H1 (cell line): Measurements from ENCODE around the gene NRTN. TPM values are rescaled to one million over a fixed set of nuclear protein-coding genes. Genes with fewer than 3 reads are reported as not detected.

Experiments used
- CTCF ChIA-PET: fragments of 300-600 bp; sonication (Branson Sonifier 250); formaldehyde crosslinking; loops from one replicate; lab custom pipeline; 2021; ENCODE audit not compliant: partially characterized antibody; lab: Charles Lee
- POLR2A ChIA-PET: fragments of 300-600 bp; sonication (Branson Sonifier 250); formaldehyde crosslinking; loops from one replicate; lab custom pipeline; 2021; ENCODE audit warnings: inconsistent platforms; ENCODE audit not compliant: partially characterized antibody; lab: Charles Lee
- DNase-seq, 2 experiments: peaks; one replicate each; pipeline versions ENCODE4 v3.0.0 to v3.0.0-alpha.2; 2010 to 2022; ENCODE audit warnings: low spot score in 2 of 2, low read depth in 1 of 2, mixed read lengths in 1 of 2
- FAIRE-seq: peaks from 2 replicates; lab custom pipeline; 2011; peaks lifted over from hg19 to GRCh38; lab: Jason Lieb, UNC
- H2AFZ ChIP-seq: 2 replicates; pipeline ENCODE4 v1.8.1; 2012; ENCODE audit warnings: low read length, inconsistent platforms
- H2AK5ac ChIP-seq: 2 replicates; pipeline ENCODE4 v1.6.1; 2013; ENCODE audit warnings: low read depth, low read length
- H2BK120ac ChIP-seq: replicated peaks from 2 replicates; pipeline ENCODE3; 2013; ENCODE audit warnings: low read depth, low read length, inconsistent platforms
- H2BK12ac ChIP-seq: 2 replicates; pipeline ENCODE4 v1.6.1; 2013; ENCODE audit warnings: low read depth, low read length
- H2BK15ac ChIP-seq: 2 replicates; pipeline ENCODE4 v1.6.1; 2013; ENCODE audit warnings: low read length
- H2BK20ac ChIP-seq: 2 replicates; pipeline ENCODE4 v1.6.1; 2013; ENCODE audit warnings: low read length
- H2BK5ac ChIP-seq: 2 replicates; pipeline ENCODE4 v1.6.1; 2013; ENCODE audit warnings: low read depth, low read length
- H3K14ac ChIP-seq: 2 replicates; pipeline ENCODE4 v1.6.1; 2013; ENCODE audit warnings: inconsistent platforms; ENCODE audit not compliant: insufficient read length
- H3K18ac ChIP-seq: 2 replicates; pipeline ENCODE4 v1.6.1; 2013; ENCODE audit warnings: low read length; ENCODE audit errors: extremely low read depth
- H3K23ac ChIP-seq: 2 replicates; pipeline ENCODE4 v1.6.1; 2013; ENCODE audit warnings: inconsistent platforms; ENCODE audit not compliant: insufficient read length
- H3K23me2 ChIP-seq: 2 replicates; pipeline ENCODE4 v1.6.1; 2013; ENCODE audit warnings: low read depth, low read length
- H3K27ac ChIP-seq: 2 replicates; pipeline ENCODE4 v1.6.1; 2011; ENCODE audit warnings: low read depth, low read length, inconsistent platforms
- H3K27me3 ChIP-seq, 4 experiments: replicated peaks in 1 of 4; 1 replicate in 1 of 4; 2 replicates in 3 of 4; pipeline versions ENCODE4 v1.6.1 to v1.8.1; 2011 to 2013; ENCODE audit warnings: low read length in 3 of 4, mild to moderate bottlenecking in 3 of 4, inconsistent platforms in 2 of 4, mixed read lengths in 2 of 4, moderate library complexity in 1 of 4; ENCODE audit not compliant: control insufficient read depth in 3 of 4, insufficient read depth in 3 of 4; ENCODE audit errors: extremely low read depth in 1 of 4
- H3K36me3 ChIP-seq, 4 experiments: 2 replicates each; pipeline versions ENCODE4 v1.6.1 to v1.8.1; 2011 to 2013; ENCODE audit warnings: mild to moderate bottlenecking in 4 of 4, low read length in 3 of 4, moderate library complexity in 2 of 4, control low read depth in 1 of 4, inconsistent platforms in 1 of 4; ENCODE audit not compliant: insufficient read depth in 4 of 4, control insufficient read depth in 2 of 4
- H3K4ac ChIP-seq: replicated peaks from 2 replicates; pipeline ENCODE3; 2013; ENCODE audit warnings: low read length, low read depth, mixed read lengths, inconsistent platforms; ENCODE audit not compliant: insufficient read length
- H3K4me1 ChIP-seq, 4 experiments: replicated peaks in 1 of 4; 1 replicate in 1 of 4; 2 replicates in 3 of 4; pipeline versions ENCODE4 v1.6.1 to v1.8.1; 2011 to 2013; ENCODE audit warnings: low read length in 3 of 4, inconsistent platforms in 2 of 4, mixed read lengths in 1 of 4; ENCODE audit not compliant: insufficient read depth in 4 of 4, control insufficient read depth in 3 of 4
- H3K4me2 ChIP-seq, 2 experiments: 2 replicates each; pipeline versions ENCODE4 v1.6.1 to v1.8.1; 2011 to 2013; ENCODE audit warnings: low read depth in 2 of 2, low read length in 2 of 2, control low read depth in 1 of 2, inconsistent platforms in 1 of 2, mild to moderate bottlenecking in 1 of 2; ENCODE audit not compliant: insufficient read depth in 1 of 2
- H3K4me3 ChIP-seq, 4 experiments: fragments of 200-600, 300-600 bp in 1 of 4; sonication (generic), shearing (Covaris generic), sonication (Bioruptor Twin) in 1 of 4; 2 replicates each; pipeline versions ENCODE4 v1.5.1 to v1.8.1; 2011 to 2016; ENCODE audit warnings: low read length in 4 of 4, low read depth in 3 of 4, control low read depth in 2 of 4, inconsistent platforms in 2 of 4, mild to moderate bottlenecking in 2 of 4, mixed read lengths in 1 of 4, moderate library complexity in 1 of 4; ENCODE audit not compliant: insufficient read depth in 2 of 4; ENCODE audit errors: extremely low read depth in 1 of 4
- H3K56ac ChIP-seq: replicated peaks from 2 replicates; pipeline ENCODE3; 2013; ENCODE audit warnings: low read depth, mild to moderate bottlenecking, mixed read lengths, low read length, inconsistent platforms; ENCODE audit not compliant: insufficient read length
- H3K79me1 ChIP-seq: 2 replicates; pipeline ENCODE4 v1.6.1; 2013; ENCODE audit warnings: low read depth, low read length, control low read depth
- H3K79me2 ChIP-seq, 2 experiments: 2 replicates each; pipeline versions ENCODE4 v1.6.1 to v1.8.1; 2012 to 2013; ENCODE audit warnings: low read length in 2 of 2, mild to moderate bottlenecking in 2 of 2, inconsistent platforms in 1 of 2; ENCODE audit not compliant: insufficient read depth in 2 of 2, control insufficient read depth in 1 of 2
- H3K9ac ChIP-seq, 4 experiments: replicated peaks in 1 of 4; 1 replicate in 1 of 4; 2 replicates in 3 of 4; pipeline versions ENCODE4 v1.6.1 to v1.8.1; 2011 to 2013; ENCODE audit warnings: low read depth in 3 of 4, low read length in 3 of 4, control low read depth in 2 of 4, mild to moderate bottlenecking in 2 of 4, moderate library complexity in 2 of 4, inconsistent platforms in 1 of 4; ENCODE audit errors: extremely low read depth in 1 of 4
- H3K9me3 ChIP-seq, 2 experiments: 2 replicates each; pipeline versions ENCODE4 v1.6.1 to v1.8.1; 2012 to 2013; ENCODE audit warnings: mild to moderate bottlenecking in 2 of 2, moderate library complexity in 2 of 2, control low read depth in 1 of 2, inconsistent platforms in 1 of 2, low read depth in 1 of 2, low read length in 1 of 2, mixed read lengths in 1 of 2; ENCODE audit not compliant: insufficient read depth in 2 of 2
- H4K20me1 ChIP-seq, 2 experiments: replicated peaks in 1 of 2; 2 replicates each; pipeline versions ENCODE3 to v1.8.1; 2011 to 2013; ENCODE audit warnings: inconsistent platforms in 2 of 2, low read length in 2 of 2, mild to moderate bottlenecking in 1 of 2; ENCODE audit not compliant: insufficient read depth in 2 of 2, control insufficient read depth in 1 of 2
- H4K5ac ChIP-seq: 2 replicates; pipeline ENCODE4 v1.6.1; 2013; ENCODE audit warnings: low read length, low read depth, mixed read lengths, inconsistent platforms; ENCODE audit not compliant: insufficient read length
- H4K8ac ChIP-seq: 2 replicates; pipeline ENCODE4 v1.8.0; 2013; ENCODE audit warnings: mild to moderate bottlenecking, moderate library complexity, low read length, inconsistent platforms; ENCODE audit not compliant: insufficient read depth; ENCODE audit errors: extremely low read depth
- H4K91ac ChIP-seq: replicated peaks from 2 replicates; pipeline ENCODE3; 2013; ENCODE audit warnings: low read length, mixed read lengths, inconsistent platforms; ENCODE audit not compliant: insufficient read length
- HDAC2 ChIP-seq, 2 experiments: fragments of 300-600 bp in 1 of 2; sonication (generic) in 1 of 2; IDR thresholded peaks; 2 replicates each; pipeline ENCODE4 v1.6.1; 2011 to 2012; ENCODE audit warnings: low read depth in 2 of 2, low read length in 2 of 2, mild to moderate bottlenecking in 2 of 2, moderate library complexity in 2 of 2, borderline replicate concordance in 1 of 2, inconsistent platforms in 1 of 2
- HDAC6 ChIP-seq: IDR thresholded peaks from one replicate; pipeline ENCODE4 v1.7.1; 2012; ENCODE audit warnings: low read depth, mild to moderate bottlenecking, inconsistent platforms, low read length, moderate library complexity
- POLR2A ChIP-seq, 2 experiments: IDR thresholded peaks; 1 replicate in 1 of 2; 2 replicates in 1 of 2; pipeline ENCODE4 v1.6.1; 2011; ENCODE audit warnings: low read depth in 2 of 2, low read length in 2 of 2, mild to moderate bottlenecking in 2 of 2; ENCODE audit errors: control extremely low read depth in 1 of 2
- POU5F1 ChIP-seq: IDR thresholded peaks from 2 replicates; pipeline ENCODE4 v1.6.1; 2011; ENCODE audit warnings: low read depth, mild to moderate bottlenecking, low read length, moderate library complexity
- RBBP5 ChIP-seq: IDR thresholded peaks from 2 replicates; pipeline ENCODE4 v1.7.1; 2012; ENCODE audit warnings: low read depth, mild to moderate bottlenecking, inconsistent platforms, low read length, moderate library complexity, borderline replicate concordance
- WGBS, 2 experiments: shearing (Covaris generic) in 1 of 2; methylation state at CpG; one replicate each; pipeline versions ENCODE4 v1.1.6 to v1.1.7; 2013 to 2015; ENCODE audit warnings: low lambda C conversion rate in 2 of 2, mixed read lengths in 2 of 2, inconsistent platforms in 1 of 2, low coverage in 1 of 2, missing lambda C conversion rate in 1 of 2; ENCODE audit not compliant: insufficient replicate concordance in 2 of 2, insufficient coverage in 1 of 2, insufficient read length in 1 of 2; ENCODE audit errors: extremely low coverage in 1 of 2, missing lambda C conversion rate in 1 of 2; 5-methylcytosine and 5-hydroxymethylcytosine counted together
- polyA plus RNA-seq, 7 experiments: library from polyadenylated mRNA; depleted of rRNA in 3 of 7; stranded (reverse) in 5 of 7; unstranded in 2 of 7; fragments of >200 nt in 5 of 7; fragments of 200-250 nt in 2 of 7; gene quantifications; 1 replicate in 5 of 7; 2 replicates in 1 of 7; 4 replicates in 1 of 7; pipeline versions ENCODE4 v1.2.1 to v1.2.3, GENCODE V29; 2011 to 2013; ENCODE audit warnings: missing spikeins in 2 of 7, mixed read lengths in 2 of 7
- total RNA-seq: library from RNA; stranded (reverse); fragmentation: NEBNext Ultra II Directional; extraction: Animal tissue kit (Norgen Biotek cat#: 25700); gene quantifications from 2 replicates; pipeline ENCODE4 v1.2.1, GENCODE V29; 2021
- TF ChIP-seq, protein P1 (sequence below): IDR thresholded peaks from 2 replicates; pipeline ENCODE4 v1.6.1; 2011; ENCODE audit warnings: low read depth, mild to moderate bottlenecking, low read length; ENCODE audit not compliant: insufficient read depth
- TF ChIP-seq, protein P2 (sequence below): IDR thresholded peaks from 2 replicates; pipeline ENCODE4 v1.6.1; 2012; ENCODE audit warnings: inconsistent platforms
- TF ChIP-seq, protein P3 (sequence below), 3 experiments: IDR thresholded peaks; 1 replicate in 2 of 3; 2 replicates in 1 of 3; pipeline versions ENCODE4 v1.5.1 to v1.6.1; 2011; ENCODE audit warnings: low read length in 3 of 3, mild to moderate bottlenecking in 3 of 3, inconsistent platforms in 2 of 3, low read depth in 1 of 3, moderate library complexity in 1 of 3; ENCODE audit not compliant: insufficient read depth in 1 of 3; ENCODE audit errors: control extremely low read depth in 1 of 3

The NRTN gene
- total and polyA plus RNA-seq, 2 of the 8 experiments (the other 6 are each of a cell fraction or from before 2014, with no cell fraction given), result 3.9 to 5.3 TPM

DNA sequence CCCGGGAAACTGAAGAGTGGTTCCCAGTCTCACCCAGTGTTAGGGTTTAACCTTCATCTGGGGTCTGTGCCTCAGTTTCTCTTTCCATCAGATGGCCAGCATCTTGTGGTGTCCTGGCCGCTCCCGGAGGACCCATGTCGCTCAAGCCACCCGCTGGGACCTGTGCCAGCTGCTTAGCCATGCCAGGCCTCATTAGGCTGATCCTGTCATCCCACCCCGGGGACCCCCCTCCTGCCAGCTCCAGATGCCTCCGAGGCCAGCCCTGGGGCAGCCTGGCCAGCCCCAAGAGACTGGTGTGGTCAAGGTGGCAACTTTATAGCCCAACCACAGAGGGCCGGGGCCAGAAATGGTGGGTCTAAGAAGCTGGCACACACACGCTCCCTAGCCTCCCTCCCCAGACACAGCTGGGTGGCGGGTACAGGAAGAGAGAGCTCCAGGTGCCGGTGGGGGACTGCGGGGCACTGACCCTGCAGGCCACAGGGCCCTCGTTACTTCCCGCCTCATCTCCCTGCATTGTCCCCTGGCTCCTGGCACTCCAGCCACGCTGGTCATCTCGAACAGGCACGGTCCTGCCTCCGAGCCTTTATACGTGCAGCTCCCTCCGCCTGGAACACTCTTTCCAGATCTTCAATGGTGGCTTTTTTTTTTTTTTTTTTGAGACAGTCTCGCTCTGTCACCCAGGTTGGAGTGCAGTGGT lies 3.4 kb downstream of the NRTN start:
- ChIA-PET POLR2A (interaction anchor here (1.0 to 2.5 kb wide), 4 partner anchors 15 to 214 kb away, joined by 3 to 6 read pairs (median 4); no protein-coding TSS in a partner anchor), CTCF (interaction anchor here (0.5 to 4.5 kb wide), 13 partner anchors 15 to 1572 kb away, joined by 3 to 32 read pairs (median 3); no protein-coding TSS in a partner anchor)
- Histone ChIP-seq H4K5ac (no peak overlapping the region), H4K8ac (no peak overlapping the region), H2AK5ac (no peak overlapping the region), H3K27me3 (peaks cover under 1 to 7% (median 3%) of the 10 kb centered on the region in 4 experiments; a peak in 5 of 7 replicates), H3K23me2 (peaks cover 4% of the 10 kb centered on the region; the same call in 1 of the 2 replicates), H4K20me1 (peaks cover 0 to 6% of the 10 kb centered on the region in 2 experiments), H3K79me1 (peaks cover 4% of the 10 kb centered on the region; the same call in 1 of the 2 replicates), H3K4me1 (peaks cover 0 to 9% (median 7%) of the 10 kb centered on the region in 4 experiments; a peak in 5 of 7 replicates), H3K9me3 (no peaks in the 10 kb centered on the region), H3K56ac (no peak overlapping the region), H2AFZ (no peak overlapping the region), H3K4me3 (no peak overlapping the region), H2BK15ac (no peak overlapping the region), H3K36me3 (no peaks in the 10 kb centered on the region), H2BK12ac (no peak overlapping the region), H3K9ac (no peak overlapping the region), H3K79me2 (no peaks in the 10 kb centered on the region; a peak in 1 of 4 replicates), H3K23ac (no peak overlapping the region), H3K14ac (no peak overlapping the region), H3K18ac (no peak overlapping the region), H4K91ac (no peak overlapping the region), H2BK120ac (no peak overlapping the region), H3K4me2 (no peak overlapping the region), H2BK20ac (no peak overlapping the region), H3K27ac (no peak overlapping the region), H3K4ac (no peak overlapping the region), H2BK5ac (no peak overlapping the region)
- FAIRE-seq, result no peak
- 96% methylated on average over 15 of the region's 21 CpGs; no CpG with 5 or more reads in 1 of the 2 experiments for WGBS, 2 experiments
- no peak for DNase-seq
- no peak for TF ChIP-seq RBBP5
- no peak for TF ChIP-seq POLR2A (IDR thresholded peaks at IDR 0.05; ENCODE audit: control extremely low read depth in 1 of 2, low read depth in 2 of 2, low read length in 2 of 2)
- TF ChIP-seq, protein P1, sequence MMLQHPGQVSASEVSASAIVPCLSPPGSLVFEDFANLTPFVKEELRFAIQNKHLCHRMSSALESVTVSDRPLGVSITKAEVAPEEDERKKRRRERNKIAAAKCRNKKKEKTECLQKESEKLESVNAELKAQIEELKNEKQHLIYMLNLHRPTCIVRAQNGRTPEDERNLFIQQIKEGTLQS, result no peak
- no peak for TF ChIP-seq HDAC2 (IDR thresholded peaks at IDR 0.05; ENCODE audit: borderline replicate concordance in 1 of 2, low read depth in 2 of 2, low read length in 2 of 2)
- TF ChIP-seq, protein P2, sequence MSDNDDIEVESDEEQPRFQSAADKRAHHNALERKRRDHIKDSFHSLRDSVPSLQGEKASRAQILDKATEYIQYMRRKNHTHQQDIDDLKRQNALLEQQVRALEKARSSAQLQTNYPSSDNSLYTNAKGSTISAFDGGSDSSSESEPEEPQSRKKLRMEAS, result no peak
- no peak for TF ChIP-seq HDAC6
- TF ChIP-seq, protein P3, sequence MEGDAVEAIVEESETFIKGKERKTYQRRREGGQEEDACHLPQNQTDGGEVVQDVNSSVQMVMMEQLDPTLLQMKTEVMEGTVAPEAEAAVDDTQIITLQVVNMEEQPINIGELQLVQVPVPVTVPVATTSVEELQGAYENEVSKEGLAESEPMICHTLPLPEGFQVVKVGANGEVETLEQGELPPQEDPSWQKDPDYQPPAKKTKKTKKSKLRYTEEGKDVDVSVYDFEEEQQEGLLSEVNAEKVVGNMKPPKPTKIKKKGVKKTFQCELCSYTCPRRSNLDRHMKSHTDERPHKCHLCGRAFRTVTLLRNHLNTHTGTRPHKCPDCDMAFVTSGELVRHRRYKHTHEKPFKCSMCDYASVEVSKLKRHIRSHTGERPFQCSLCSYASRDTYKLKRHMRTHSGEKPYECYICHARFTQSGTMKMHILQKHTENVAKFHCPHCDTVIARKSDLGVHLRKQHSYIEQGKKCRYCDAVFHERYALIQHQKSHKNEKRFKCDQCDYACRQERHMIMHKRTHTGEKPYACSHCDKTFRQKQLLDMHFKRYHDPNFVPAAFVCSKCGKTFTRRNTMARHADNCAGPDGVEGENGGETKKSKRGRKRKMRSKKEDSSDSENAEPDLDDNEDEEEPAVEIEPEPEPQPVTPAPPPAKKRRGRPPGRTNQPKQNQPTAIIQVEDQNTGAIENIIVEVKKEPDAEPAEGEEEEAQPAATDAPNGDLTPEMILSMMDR (IDR thresholded peaks at IDR 0.05; ENCODE audit: control extremely low read depth in 1 of 3, insufficient read depth in 1 of 3, low read depth in 1 of 3, low read length in 3 of 3), result no peak
- TF ChIP-seq POU5F1, result no peak
